Stimulated activated memory B cell treated with anti-CD40 and anti-IgM and Interleukin-4, amounts not matched to agents 10 μg/mL and 1 μg/mL and 100 μg/mL, for 72 hours (primary cell): ENCODE results near the gene BMI1.

Experiments used
- ATAC-seq: fragments of 150-1000 bp; cut with Tn5 transposase; 2 replicates; pipeline ENCODE4 v1.10.0; 2021
- H3K27ac Mint-ChIP-seq: one replicate; pipeline ENCODE4 v1.8.0; 2022; ENCODE audit warnings: mild to moderate bottlenecking, mixed read lengths
- H3K27me3 Mint-ChIP-seq: one replicate; pipeline ENCODE4 v1.8.0; 2022; ENCODE audit warnings: mixed read lengths
- H3K36me3 Mint-ChIP-seq: one replicate; pipeline ENCODE4 v1.8.0; 2022; ENCODE audit warnings: mixed read lengths
- H3K4me1 Mint-ChIP-seq: one replicate; pipeline ENCODE4 v1.8.0; 2022; ENCODE audit warnings: mixed read lengths
- H3K4me3 Mint-ChIP-seq: one replicate; pipeline ENCODE4 v1.8.0; 2022; ENCODE audit warnings: mild to moderate bottlenecking, moderate library complexity, mixed read lengths
- H3K9me3 Mint-ChIP-seq: one replicate; pipeline ENCODE4 v1.8.0; 2022; ENCODE audit warnings: mixed read lengths

The BMI1 gene

GRCh38 chr10:22315455-22316285 lies 5.2 kb upstream of the BMI1 start:
- Mint-ChIP-seq H3K36me3 (no peaks in the 10 kb centered on the region), H3K27me3 (no peaks in the 10 kb centered on the region), H3K9me3 (no peaks in the 10 kb centered on the region), H3K4me1 (peaks cover 17% of the 10 kb centered on the region), H3K27ac (peak overlapping the region; percentile 98), H3K4me3 (peak overlapping the region; percentile 97)
- peak; percentile 42 for ATAC-seq

GRCh38 chr10:22316286-22317075 lies 4.4 kb upstream of the BMI1 start, which contains the start of gene COMMD3:
TSS of gene COMMD3 (plus strand) at chr10:22316388. CDS start at chr10:22316418, 30 bp downstream.
- ATAC-seq: peak; percentile 88
- no peaks in the 10 kb centered on the region for H3K36me3 Mint-ChIP-seq
- H3K4me3 Mint-ChIP-seq: peak within 1 kb of the TSS; percentile 97
- H3K27me3 Mint-ChIP-seq: no peaks in the 10 kb centered on the region
- H3K27ac Mint-ChIP-seq: peak within 1 kb of the TSS; percentile 98
- no peaks in the 10 kb centered on the region for H3K9me3 Mint-ChIP-seq
- H3K4me1 Mint-ChIP-seq: peaks cover 17% of the 10 kb centered on the region

GRCh38 chr10:22317076-22317370 lies 3.9 kb upstream of the BMI1 start:
- ATAC-seq: peak; percentile 41
- Mint-ChIP-seq H3K4me3 (peak overlapping the region; percentile 97), H3K27me3 (no peaks in the 10 kb centered on the region), H3K4me1 (peaks cover 18% of the 10 kb centered on the region), H3K27ac (peak overlapping the region; percentile 98), H3K36me3 (no peaks in the 10 kb centered on the region), H3K9me3 (no peaks in the 10 kb centered on the region)

DNA sequence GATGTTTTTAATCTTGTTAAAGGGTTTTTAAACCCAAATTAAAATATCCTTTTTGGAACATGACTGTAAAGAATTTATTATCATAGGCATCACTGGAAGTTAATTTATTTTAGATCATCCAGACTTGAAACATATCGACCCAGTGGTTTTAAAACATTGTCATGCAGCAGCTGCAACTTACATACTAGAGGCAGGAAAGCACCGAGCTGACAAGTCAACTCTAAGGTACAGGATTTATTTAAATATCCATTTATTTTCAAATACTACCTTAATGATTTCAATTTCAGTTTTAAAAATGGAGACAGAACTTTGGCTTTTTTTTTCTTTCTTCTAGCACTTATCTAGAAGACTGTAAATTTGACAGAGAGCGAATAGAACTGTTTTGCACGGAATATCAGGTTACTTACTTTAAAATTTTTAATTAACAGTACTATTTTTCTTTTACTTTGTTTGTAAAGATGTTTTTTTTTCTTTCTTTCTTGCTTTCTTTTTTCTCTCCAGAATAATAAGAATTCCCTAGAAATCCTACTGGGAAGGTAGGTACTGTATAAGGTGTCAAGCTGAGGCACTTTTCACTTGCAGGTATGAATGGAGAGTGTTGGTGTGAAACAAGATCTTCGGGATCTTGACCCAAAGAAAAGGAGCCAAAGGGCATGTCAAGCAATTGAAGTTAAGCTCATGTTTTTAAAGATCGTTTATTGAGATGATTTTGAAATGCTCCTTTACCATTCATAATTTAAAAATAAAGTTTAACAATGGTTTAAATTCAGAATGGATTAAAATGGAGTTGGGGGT lies 2.9 kb upstream of the BMI1 start:
- Mint-ChIP-seq H3K4me1 (peaks cover 27% of the 10 kb centered on the region), H3K4me3 (no peak overlapping the region), H3K9me3 (no peaks in the 10 kb centered on the region), H3K27ac (peak overlapping the region; percentile 98), H3K27me3 (no peaks in the 10 kb centered on the region), H3K36me3 (no peaks in the 10 kb centered on the region)
- no peak for ATAC-seq

- Mint-ChIP-seq H3K4me3 (no peak overlapping the region), H3K36me3 (no peaks in the 10 kb centered on the region), H3K4me1 (peaks cover 35% of the 10 kb centered on the region), H3K27me3 (no peaks in the 10 kb centered on the region), H3K27ac (no peak overlapping the region), H3K9me3 (no peaks in the 10 kb centered on the region)
- no peak for ATAC-seq
Measured at GRCh38 chr10:22318772-22319171, 2.1 kb upstream of the BMI1 start.

- peak overlapping the region; percentile 91 for H3K27ac Mint-ChIP-seq
- H3K4me3 Mint-ChIP-seq: peak overlapping the region; percentile 93
- H3K27me3 Mint-ChIP-seq: no peaks in the 10 kb centered on the region
- H3K36me3 Mint-ChIP-seq: no peaks in the 10 kb centered on the region
- H3K4me1 Mint-ChIP-seq: peaks cover 43% of the 10 kb centered on the region
- no peaks in the 10 kb centered on the region for H3K9me3 Mint-ChIP-seq
- no peak for ATAC-seq
Measured at GRCh38 chr10:22319547-22319979, 1.3 kb upstream of the BMI1 start.

- Mint-ChIP-seq H3K9me3 (no peaks in the 10 kb centered on the region), H3K36me3 (no peaks in the 10 kb centered on the region), H3K27me3 (no peaks in the 10 kb centered on the region), H3K27ac (peak overlapping the region; percentile 91), H3K4me3 (peak overlapping the region; percentile 93), H3K4me1 (peaks cover 46% of the 10 kb centered on the region)
- no peak for ATAC-seq
Measured at GRCh38 chr10:22319980-22320558, 830 bp upstream of the BMI1 start.

DNA sequence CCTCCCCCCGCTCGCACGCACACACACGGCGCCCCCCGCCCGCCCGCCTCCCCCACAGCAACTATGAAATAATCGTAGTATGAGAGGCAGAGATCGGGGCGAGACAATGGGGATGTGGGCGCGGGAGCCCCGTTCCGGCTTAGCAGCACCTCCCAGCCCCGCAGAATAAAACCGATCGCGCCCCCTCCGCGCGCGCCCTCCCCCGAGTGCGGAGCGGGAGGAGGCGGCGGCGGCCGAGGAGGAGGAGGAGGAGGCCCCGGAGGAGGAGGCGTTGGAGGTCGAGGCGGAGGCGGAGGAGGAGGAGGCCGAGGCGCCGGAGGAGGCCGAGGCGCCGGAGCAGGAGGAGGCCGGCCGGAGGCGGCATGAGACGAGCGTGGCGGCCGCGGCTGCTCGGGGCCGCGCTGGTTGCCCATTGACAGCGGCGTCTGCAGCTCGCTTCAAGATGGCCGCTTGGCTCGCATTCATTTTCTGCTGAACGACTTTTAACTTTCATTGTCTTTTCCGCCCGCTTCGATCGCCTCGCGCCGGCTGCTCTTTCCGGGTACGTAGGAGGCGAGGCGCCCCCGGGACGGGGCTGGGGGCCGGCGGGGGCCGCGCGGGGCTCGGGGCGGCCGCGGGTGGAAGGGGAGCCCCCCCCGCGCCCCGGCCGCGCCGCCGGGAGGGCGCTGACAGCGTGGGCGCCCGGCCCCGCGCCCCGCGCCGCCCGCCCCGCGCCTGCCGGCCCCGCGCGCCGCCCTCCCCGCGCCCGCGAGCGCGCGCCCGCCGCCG lies 441 bp downstream of the BMI1 start:
- ATAC-seq: peak; percentile 61
- Mint-ChIP-seq H3K36me3 (no peaks in the 10 kb centered on the region), H3K4me3 (peak overlapping the region; percentile 90), H3K27ac (peak overlapping the region; percentile 94), H3K9me3 (no peaks in the 10 kb centered on the region), H3K4me1 (peaks cover 45% of the 10 kb centered on the region), H3K27me3 (no peaks in the 10 kb centered on the region)

- ATAC-seq: no peak
- Mint-ChIP-seq H3K9me3 (no peaks in the 10 kb centered on the region), H3K27ac (peak overlapping the region; percentile 94), H3K36me3 (no peaks in the 10 kb centered on the region), H3K4me3 (peak overlapping the region; percentile 93), H3K27me3 (no peaks in the 10 kb centered on the region), H3K4me1 (peaks cover 47% of the 10 kb centered on the region)
Measured at GRCh38 chr10:22321924-22322640, 1.2 kb downstream of the BMI1 start.

GRCh38 chr10:22322641-22323160 lies 1.8 kb downstream of the BMI1 start:
- Mint-ChIP-seq H3K36me3 (no peaks in the 10 kb centered on the region), H3K4me3 (peak overlapping the region; percentile 93), H3K27me3 (no peaks in the 10 kb centered on the region), H3K9me3 (no peaks in the 10 kb centered on the region), H3K27ac (peak overlapping the region; percentile 94), H3K4me1 (peaks cover 47% of the 10 kb centered on the region)
- ATAC-seq: no peak

GRCh38 chr10:22323538-22324305 lies 2.8 kb downstream of the BMI1 start:
- Mint-ChIP-seq H3K4me1 (peaks cover 47% of the 10 kb centered on the region), H3K27me3 (no peaks in the 10 kb centered on the region), H3K9me3 (no peaks in the 10 kb centered on the region), H3K4me3 (no peak overlapping the region), H3K36me3 (no peaks in the 10 kb centered on the region), H3K27ac (peak overlapping the region; percentile 36)
- ATAC-seq: no peak

GRCh38 chr10:22324413-22324812 lies 3.5 kb downstream of the BMI1 start:
- Mint-ChIP-seq H3K27me3 (no peaks in the 10 kb centered on the region), H3K9me3 (no peaks in the 10 kb centered on the region), H3K4me1 (peaks cover 47% of the 10 kb centered on the region), H3K4me3 (peak overlapping the region; percentile 80), H3K27ac (peak overlapping the region; percentile 36), H3K36me3 (peaks cover 4% of the 10 kb centered on the region)
- ATAC-seq: no peak

DNA sequence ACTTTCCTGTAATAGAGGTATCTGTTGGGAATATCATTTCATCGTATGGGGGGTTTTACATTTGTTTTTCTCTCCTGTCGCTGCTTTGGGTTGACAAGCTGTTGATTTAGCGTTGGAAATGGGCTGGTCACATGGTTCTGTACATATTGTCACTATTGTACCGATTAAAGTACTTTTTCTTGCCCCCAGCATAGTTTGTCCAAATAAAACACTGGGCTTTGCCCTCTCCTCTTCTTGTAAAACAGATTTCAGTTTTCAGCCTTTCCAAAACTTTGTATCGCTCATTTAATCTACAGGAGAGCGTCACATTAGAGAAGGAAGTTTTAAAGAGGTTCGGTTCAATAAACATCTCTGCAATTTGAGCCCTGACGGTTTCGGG lies 4.0 kb downstream of the BMI1 start:
- Mint-ChIP-seq H3K9me3 (no peaks in the 10 kb centered on the region), H3K27ac (peak overlapping the region; percentile 36), H3K4me3 (peak overlapping the region; percentile 80), H3K27me3 (no peaks in the 10 kb centered on the region), H3K36me3 (peaks cover 9% of the 10 kb centered on the region), H3K4me1 (peaks cover 44% of the 10 kb centered on the region)
- no peak for ATAC-seq
